Measurements from ENCODE around the gene TSBP1.

The TSBP1 gene

DNA sequence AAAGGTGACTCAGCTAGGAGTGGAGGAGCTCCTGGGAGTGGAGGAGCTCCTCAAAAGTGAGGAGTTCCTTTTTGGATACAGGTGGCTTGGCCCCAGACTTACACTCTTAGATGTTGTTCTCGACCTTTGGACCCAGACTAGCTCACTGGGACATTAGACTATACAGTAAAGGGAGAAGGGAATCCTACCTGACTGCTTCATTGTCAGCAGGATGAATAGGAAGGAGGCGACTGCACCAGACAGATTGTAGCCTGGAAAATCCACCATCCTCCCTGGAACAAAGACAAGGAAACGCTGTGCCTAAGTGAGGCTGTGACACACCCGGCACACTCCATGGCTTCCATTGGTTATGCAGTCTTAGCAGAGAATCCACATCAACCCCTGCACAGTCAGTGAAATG is 35.2 kb upstream of the TSBP1 start, which contains the start of gene BTNL2:
Gene BTNL2, minus strand, starts transcription at position 325 of the 400 bp plus-strand sequence. Its CDS starts 58 bp downstream, at position 267.
- DNase-seq (ENCODE audit: low read depth), result no peak
- TF ChIP-seq, protein P1, sequence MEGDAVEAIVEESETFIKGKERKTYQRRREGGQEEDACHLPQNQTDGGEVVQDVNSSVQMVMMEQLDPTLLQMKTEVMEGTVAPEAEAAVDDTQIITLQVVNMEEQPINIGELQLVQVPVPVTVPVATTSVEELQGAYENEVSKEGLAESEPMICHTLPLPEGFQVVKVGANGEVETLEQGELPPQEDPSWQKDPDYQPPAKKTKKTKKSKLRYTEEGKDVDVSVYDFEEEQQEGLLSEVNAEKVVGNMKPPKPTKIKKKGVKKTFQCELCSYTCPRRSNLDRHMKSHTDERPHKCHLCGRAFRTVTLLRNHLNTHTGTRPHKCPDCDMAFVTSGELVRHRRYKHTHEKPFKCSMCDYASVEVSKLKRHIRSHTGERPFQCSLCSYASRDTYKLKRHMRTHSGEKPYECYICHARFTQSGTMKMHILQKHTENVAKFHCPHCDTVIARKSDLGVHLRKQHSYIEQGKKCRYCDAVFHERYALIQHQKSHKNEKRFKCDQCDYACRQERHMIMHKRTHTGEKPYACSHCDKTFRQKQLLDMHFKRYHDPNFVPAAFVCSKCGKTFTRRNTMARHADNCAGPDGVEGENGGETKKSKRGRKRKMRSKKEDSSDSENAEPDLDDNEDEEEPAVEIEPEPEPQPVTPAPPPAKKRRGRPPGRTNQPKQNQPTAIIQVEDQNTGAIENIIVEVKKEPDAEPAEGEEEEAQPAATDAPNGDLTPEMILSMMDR (IDR thresholded peaks at IDR 0.05; ENCODE audit: control insufficient read depth, insufficient read depth, low read depth, low read length, missing control alignments), result no peak
- H3K4me3 ChIP-seq (ENCODE audit: control insufficient read depth, low read depth, low read length), result no peak within 1 kb of the TSS

DNA sequence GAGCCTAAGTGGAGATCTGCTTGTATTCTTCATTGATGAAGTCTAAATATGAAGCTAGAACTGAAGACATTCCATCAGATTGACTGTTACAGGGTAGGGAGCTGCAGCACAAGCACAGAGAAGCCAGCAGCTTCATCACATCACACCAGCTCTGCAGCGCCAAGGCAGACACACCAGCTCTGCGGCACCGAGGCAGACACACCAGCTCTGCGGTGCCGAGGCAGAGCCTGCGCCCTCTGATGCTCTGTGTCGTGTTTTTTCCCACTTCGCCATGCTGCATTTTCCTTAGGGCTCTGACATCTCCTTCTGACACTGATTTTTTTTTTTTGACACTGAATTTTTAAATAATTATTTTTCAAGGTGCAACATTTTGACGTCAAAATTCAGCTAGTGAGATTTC is 34.5 kb upstream of the TSBP1 start:
- TF ChIP-seq, protein P1 (IDR thresholded peaks at IDR 0.05; ENCODE audit: control insufficient read depth, insufficient read depth, low read depth, low read length, missing control alignments), result no peak
- no peak for DNase-seq (ENCODE audit: low read depth)
- H3K4me3 ChIP-seq (ENCODE audit: control insufficient read depth, low read depth, low read length), result no peak overlapping the region

DNA sequence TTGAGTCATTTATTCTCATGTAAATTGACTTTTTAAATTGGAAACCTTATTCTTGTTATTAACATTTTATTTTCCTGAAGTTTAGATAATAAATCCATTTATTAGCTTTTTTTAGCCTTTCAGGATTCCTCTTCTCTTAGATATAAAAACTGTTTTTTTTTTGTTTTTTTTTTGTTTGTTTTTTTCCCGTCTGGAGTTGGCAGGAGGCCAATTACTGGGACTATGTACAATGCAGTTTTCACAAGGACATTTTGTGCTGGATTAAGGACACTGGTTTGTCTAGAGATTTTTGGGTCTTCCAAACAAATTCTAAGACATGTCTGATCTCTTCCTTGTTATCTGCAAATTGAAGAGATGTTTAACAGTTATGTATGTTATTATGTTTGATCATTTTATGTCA is 34.0 kb upstream of the TSBP1 start:
- H3K4me3 ChIP-seq (ENCODE audit: control insufficient read depth, low read depth, low read length), result no peak overlapping the region
- DNase-seq (ENCODE audit: low read depth), result no peak
- TF ChIP-seq, protein P1 (IDR thresholded peaks at IDR 0.05; ENCODE audit: control insufficient read depth, insufficient read depth, low read depth, low read length, missing control alignments), result no peak

DNA sequence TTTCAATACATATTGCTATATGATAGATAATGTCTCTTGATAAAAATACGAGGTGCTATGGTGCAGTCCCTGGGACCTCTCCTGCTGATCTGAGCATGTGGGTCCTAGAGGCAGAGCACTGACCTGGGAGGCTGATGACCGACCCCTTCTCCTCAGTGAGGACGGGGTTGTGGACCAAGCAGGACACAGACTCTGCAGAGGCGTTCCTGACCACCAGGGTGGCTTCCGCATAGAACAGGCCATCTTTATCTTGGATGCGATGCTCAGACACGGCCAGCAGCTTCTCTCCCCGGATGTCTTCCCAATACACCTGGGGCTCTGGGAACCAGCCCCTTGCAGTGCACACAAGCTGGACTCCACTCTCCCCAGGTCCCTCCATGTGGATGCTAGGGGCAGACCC is 31.1 kb upstream of the TSBP1 start:
- no peak overlapping the region for H3K4me3 ChIP-seq (ENCODE audit: control insufficient read depth, low read depth, low read length)
- DNase-seq (ENCODE audit: low read depth), result no peak
- TF ChIP-seq, protein P1 (IDR thresholded peaks at IDR 0.05; ENCODE audit: control insufficient read depth, insufficient read depth, low read depth, low read length, missing control alignments), result peak; percentile 2

DNA sequence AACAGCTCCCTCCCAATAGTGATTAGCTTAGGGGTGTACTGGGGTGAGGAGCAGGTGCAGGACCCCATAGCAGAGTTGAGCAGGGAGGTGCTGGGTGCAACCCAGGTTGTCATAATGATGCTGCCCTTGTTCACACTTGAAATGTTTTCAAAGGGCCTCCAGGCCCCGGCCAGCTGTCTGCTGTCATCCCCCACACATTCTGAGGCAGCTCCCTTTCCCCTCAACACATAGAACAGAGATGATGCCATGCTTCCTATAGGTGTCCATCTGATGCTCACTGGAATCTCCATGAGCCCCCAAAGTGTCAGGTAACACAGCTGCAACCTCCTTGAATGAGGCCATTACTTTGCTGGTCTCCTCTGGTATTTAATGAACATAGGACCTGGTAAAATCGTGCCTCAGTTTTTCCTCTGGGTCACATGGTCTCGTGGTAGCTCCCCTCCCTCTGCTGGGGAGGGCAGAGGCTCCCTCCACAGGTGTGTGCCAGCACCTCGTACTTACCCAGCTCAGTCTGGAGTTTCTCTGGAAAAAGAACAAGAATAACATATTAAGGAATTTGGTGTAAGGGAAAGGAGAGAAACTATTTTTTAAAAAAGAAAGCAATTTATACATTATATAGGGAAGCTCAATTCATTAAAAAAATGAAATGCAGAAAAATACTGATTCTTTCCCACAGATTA is 29.7 kb upstream of the TSBP1 start:
- no peak overlapping the region for H3K4me3 ChIP-seq (ENCODE audit: control insufficient read depth, low read depth, low read length)
- TF ChIP-seq, protein P1 (IDR thresholded peaks at IDR 0.05; ENCODE audit: control insufficient read depth, insufficient read depth, low read depth, low read length, missing control alignments), result no peak
- DNase-seq (ENCODE audit: low read depth), result no peak

DNA sequence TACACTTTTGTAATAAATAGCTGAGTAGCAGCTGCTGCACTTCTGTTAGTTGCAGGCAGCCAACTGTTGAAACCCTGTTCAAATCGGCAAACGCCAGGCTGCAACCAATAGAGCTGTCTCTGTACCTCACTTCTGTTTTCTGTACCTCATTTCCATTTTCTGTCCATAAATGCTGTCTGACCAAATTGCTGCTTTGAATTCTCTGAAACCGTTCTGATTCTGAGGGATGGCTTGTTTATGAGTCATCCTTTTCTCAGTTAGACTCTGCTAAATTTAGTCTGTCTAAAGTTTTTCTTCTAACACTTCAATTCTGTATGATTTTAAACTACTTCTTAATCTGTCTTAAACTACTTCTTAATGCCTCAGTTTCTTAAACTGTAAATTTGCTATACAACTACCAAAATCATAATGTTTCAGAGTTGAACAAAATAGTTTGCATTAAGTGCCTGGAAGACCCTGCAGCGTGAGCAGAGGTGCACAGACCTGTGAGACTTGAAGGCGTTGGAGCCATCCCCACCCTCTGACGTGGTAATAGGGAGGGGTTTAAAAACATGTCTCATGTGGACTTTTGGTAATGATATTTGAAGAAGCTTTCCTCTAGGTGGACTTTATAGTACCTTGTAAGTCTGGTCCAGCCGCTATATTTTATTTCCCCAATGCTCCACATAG is 25.7 kb upstream of the TSBP1 start:
- DNase-seq (ENCODE audit: low read depth), result no peak
- TF ChIP-seq, protein P1 (IDR thresholded peaks at IDR 0.05; ENCODE audit: control insufficient read depth, insufficient read depth, low read depth, low read length, missing control alignments), result no peak
- no peak overlapping the region for H3K4me3 ChIP-seq (ENCODE audit: control insufficient read depth, low read depth, low read length)
